GM18951 (cell line): Measurements from ENCODE around the gene PCDHAC2.

ENCODE experiments used
- POLR2A ChIP-seq: IDR thresholded peaks from 4 replicates; pipeline ENCODE4 v1.6.1; 2011; ENCODE audit warnings: mild to moderate bottlenecking; ENCODE audit not compliant: insufficient read length, insufficient read depth; ENCODE audit errors: extremely low read depth
- in situ Hi-C: fragments of 300-500 bp; cut with MboI; formaldehyde crosslinking; loops from one replicate; pipeline ENCODE4 v1.12.0; 2022; ENCODE audit warnings: low sequenced_read_pairs, mixed read lengths, inconsistent platforms; ENCODE audit not compliant: unreplicated experiment

Gene PCDHAC2

GRCh38 chr5:140966293-140967225 is at the start of gene PCDHAC2:
Gene PCDHAC2 (plus strand): TSS chr5:140966476. CDS start chr5:140966767, 291 bp downstream.
- no peak for TF ChIP-seq POLR2A
- in situ Hi-C loops, result no loop called here

DNA sequence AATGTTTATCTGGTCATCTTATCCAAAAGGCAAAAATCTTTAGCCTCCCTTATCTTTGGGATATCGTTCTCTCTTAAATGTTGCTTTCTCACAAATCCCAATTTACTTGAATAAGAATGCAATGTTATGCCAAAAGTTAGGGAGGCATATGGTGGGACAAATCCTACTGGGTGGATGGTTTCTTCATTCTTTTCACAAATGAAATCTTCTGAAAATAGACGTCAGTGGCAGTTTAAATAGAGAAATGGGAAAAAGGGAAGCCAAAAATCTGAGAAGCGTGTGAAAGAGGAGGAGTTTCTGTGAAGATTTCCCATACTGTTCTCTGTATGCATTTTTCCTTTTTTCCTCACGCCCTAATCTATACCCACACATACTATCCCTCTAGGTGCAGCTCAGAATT is 42.7 kb upstream of the PCDHAC2 start:
- in situ Hi-C loops, result no loop called here
- TF ChIP-seq POLR2A, result no peak

- in situ Hi-C loops, result no loop called here
- no peak for TF ChIP-seq POLR2A
Observed at GRCh38 chr5:140925806-140926442, 40.4 kb upstream of the PCDHAC2 start, which contains the start of gene PCDHAC1. Gene PCDHAC1 (plus strand): TSS chr5:140926299. CDS start chr5:140926893, 594 bp downstream.

- in situ Hi-C loops, result no loop called here
- TF ChIP-seq POLR2A, result no peak
Observed at GRCh38 chr5:140926443-140927227, 39.6 kb upstream of the PCDHAC2 start.

GRCh38 chr5:140927228-140927573 is 39.1 kb upstream of the PCDHAC2 start:
- no peak for TF ChIP-seq POLR2A
- in situ Hi-C loops, result no loop called here

DNA sequence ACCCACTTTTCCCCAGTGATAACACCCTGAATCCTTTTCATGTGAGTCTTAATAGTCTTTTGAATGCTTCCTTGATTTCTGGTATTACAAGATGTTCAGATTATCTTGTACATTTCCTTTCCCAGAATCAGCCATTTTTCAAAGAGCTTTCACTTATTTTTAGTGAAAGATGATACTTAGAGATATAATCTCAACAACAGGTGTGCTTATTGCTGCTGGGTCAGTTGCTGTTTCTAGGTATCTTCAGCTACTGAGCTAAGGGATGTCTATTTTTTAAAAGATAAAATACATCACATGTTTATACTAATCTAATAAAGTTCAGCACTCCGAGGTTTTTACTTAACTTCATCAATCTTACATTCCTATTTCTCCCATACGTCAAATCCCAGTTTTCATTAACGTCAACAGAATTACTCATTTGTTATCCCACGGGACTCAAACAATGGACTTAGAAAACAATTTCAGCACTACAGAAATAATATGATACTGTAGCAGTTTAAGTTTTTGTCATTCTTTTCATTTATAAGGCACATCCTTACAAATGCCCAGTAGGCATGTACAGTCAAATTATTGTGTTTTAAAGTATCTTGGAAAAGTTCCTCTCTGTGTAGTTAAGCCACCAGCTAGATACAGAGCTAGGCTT is 31.2 kb upstream of the PCDHAC2 start:
- in situ Hi-C loops, result no loop called here
- TF ChIP-seq POLR2A, result no peak

- no peak for TF ChIP-seq POLR2A
Observed at GRCh38 chr5:140946578-140946977, 19.7 kb upstream of the PCDHAC2 start.

DNA sequence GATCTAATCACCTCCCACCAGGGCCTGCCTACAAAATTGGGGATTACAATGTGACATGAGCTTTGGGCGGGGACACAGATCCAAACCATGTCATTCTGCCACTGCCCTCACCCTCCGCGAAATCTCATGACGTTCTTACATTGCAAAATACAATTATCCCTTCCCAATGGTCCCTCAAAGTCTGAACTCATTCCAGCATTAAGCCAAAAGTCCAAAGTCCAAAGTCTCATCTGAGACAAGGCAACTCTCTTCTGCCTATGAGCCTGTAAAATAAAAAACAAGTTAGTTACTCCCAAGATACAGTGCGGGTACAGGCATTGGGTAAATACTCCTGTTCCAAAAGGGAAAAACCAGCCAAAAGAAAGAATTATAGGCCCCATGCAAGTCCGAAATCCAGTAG is 14.6 kb upstream of the PCDHAC2 start:
- no peak for TF ChIP-seq POLR2A
- in situ Hi-C loops, result no loop called here

More at GRCh38 chr5:140946578-140946977, 19.7 kb upstream of the PCDHAC2 start:
- in situ Hi-C loops, result no loop called here

DNA sequence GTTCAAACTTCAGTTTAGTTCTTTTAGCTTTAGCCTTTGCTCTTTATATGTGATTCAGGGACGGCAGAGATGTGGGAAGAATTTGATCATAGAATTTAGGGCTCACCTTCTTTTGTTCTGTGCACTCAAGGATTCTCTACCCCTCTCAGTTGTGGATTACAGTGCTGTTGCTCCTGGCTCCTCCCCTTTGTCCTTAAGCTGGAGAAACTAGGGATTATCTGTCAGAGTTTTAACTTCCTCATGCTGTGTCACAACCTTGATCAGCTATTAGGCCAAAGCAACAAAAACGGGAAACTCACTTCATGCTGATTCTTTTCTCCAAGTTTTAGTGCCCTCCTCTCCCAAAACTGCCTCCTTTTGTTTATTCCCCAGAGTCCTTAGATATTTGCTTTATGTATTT is 13.0 kb upstream of the PCDHAC2 start:
- in situ Hi-C loops, result no loop called here

GRCh38 chr5:140962190-140962589 is 4.1 kb upstream of the PCDHAC2 start:
- in situ Hi-C loops, result no loop called here
- no peak for TF ChIP-seq POLR2A

More for the DNA sequence above, 13.0 kb upstream of the PCDHAC2 start:
- no peak for TF ChIP-seq POLR2A

- in situ Hi-C loops, result no loop called here
Observed at GRCh38 chr5:140964356-140964755, 1.9 kb upstream of the PCDHAC2 start.

GRCh38 chr5:140965905-140966292 is 377 bp upstream of the PCDHAC2 start:
- no peak for TF ChIP-seq POLR2A
- in situ Hi-C loops, result no loop called here

More at GRCh38 chr5:140964356-140964755, 1.9 kb upstream of the PCDHAC2 start:
- no peak for TF ChIP-seq POLR2A

GRCh38 chr5:140967226-140967893 is 1.1 kb downstream of the PCDHAC2 start:
- TF ChIP-seq POLR2A, result no peak
- in situ Hi-C loops, result no loop called here
